Natural killer cell (primary cell): Measurements from ENCODE around the gene STT3B. TPM values are rescaled to one million over a fixed set of nuclear protein-coding genes. Genes with fewer than 3 reads are reported as not detected.

ENCODE experiments used
- ATAC-seq, 3 donors: fragments of 150-1000 bp in 2 of 3; fragments of 200-7000 bp in 1 of 3; cut with Tn5 transposase; 1 replicate in 1 of 3; 2 replicates in 2 of 3; pipeline ENCODE4 v1.10.0; 2021; ENCODE audit warnings: mild to moderate bottlenecking in 2 of 3, moderate library complexity in 2 of 3
- DNase-seq, 2 donors: peaks; one replicate each; pipeline versions ENCODE4 v3.0.0 to v3.0.0-alpha.2; 2013 to 2021; ENCODE audit warnings: mixed read lengths in 1 of 2
- H3K27ac ChIP-seq: one replicate; pipeline ENCODE4 v1.5.1; 2013; ENCODE audit warnings: mild to moderate bottlenecking, low read length
- H3K27me3 ChIP-seq: one replicate; pipeline ENCODE4 v1.6.1; 2013; ENCODE audit warnings: low read length; ENCODE audit not compliant: control insufficient read depth, insufficient read depth
- H3K36me3 ChIP-seq: one replicate; pipeline ENCODE4 v1.6.1; 2013; ENCODE audit warnings: low read length; ENCODE audit not compliant: control insufficient read depth, insufficient read depth
- H3K4me1 ChIP-seq: one replicate; pipeline ENCODE4 v1.6.1; 2013; ENCODE audit warnings: low read length; ENCODE audit not compliant: control insufficient read depth, insufficient read depth
- H3K4me3 ChIP-seq: one replicate; pipeline ENCODE4 v1.5.1; 2013; ENCODE audit warnings: low read length
- H3K9me3 ChIP-seq: one replicate; pipeline ENCODE4 v1.6.1; 2013; ENCODE audit warnings: low read length; ENCODE audit not compliant: control insufficient read depth, insufficient read depth
- H3K27ac Mint-ChIP-seq, 2 donors: one replicate each; pipeline ENCODE4 v1.8.0; 2022; ENCODE audit warnings: mild to moderate bottlenecking in 2 of 2, mixed read lengths in 2 of 2, moderate library complexity in 1 of 2
- H3K27me3 Mint-ChIP-seq, 2 donors: one replicate each; pipeline ENCODE4 v1.8.0; 2022; ENCODE audit warnings: low read depth in 2 of 2, mixed read lengths in 2 of 2
- H3K36me3 Mint-ChIP-seq: one replicate; pipeline ENCODE4 v1.8.0; 2022; ENCODE audit warnings: mixed read lengths
- H3K4me1 Mint-ChIP-seq, 2 donors: one replicate each; pipeline ENCODE4 v1.8.0; 2022; ENCODE audit warnings: mixed read lengths in 2 of 2
- H3K4me3 Mint-ChIP-seq: one replicate; pipeline ENCODE4 v1.8.0; 2022; ENCODE audit warnings: mild to moderate bottlenecking, moderate library complexity, mixed read lengths
- H3K9me3 Mint-ChIP-seq, 2 donors: one replicate each; pipeline ENCODE4 v1.8.0; 2022; ENCODE audit warnings: mixed read lengths in 2 of 2
- WGBS: methylation state at CpG from one replicate; pipeline ENCODE4 v1.1.7; 2013; ENCODE audit warnings: missing lambda C conversion rate; ENCODE audit not compliant: insufficient coverage; 5-methylcytosine and 5-hydroxymethylcytosine counted together
- intact Hi-C: fragments of 100-400 bp; cut with micrococcal nuclease; formaldehyde crosslinking; loops from one replicate; pipeline ENCODE4 v1.14.2; 2022
- total RNA-seq, 4 donors: library from RNA; stranded (reverse); fragments of 120-200 nt in 1 of 4; gene quantifications; one replicate each; pipeline versions ENCODE4 v1.2.3 to v1.2.4, GENCODE V29; 2013 to 2022
- TF ChIP-seq, protein P1 (sequence below): fragments of 200-600 bp; IDR thresholded peaks from one replicate; pipeline ENCODE4 v1.8.0; 2022; ENCODE audit warnings: antibody characterized with exemption

STT3B gene
- total RNA-seq, 3 donors from 2014 or later (not counting 1 experiment from before 2014, with no cell fraction given) = 83.4 to 132 (median 99.0) TPM

- peaks cover 66 to 70% of the 10 kb centered on the region in 2 donors for H3K4me1 Mint-ChIP-seq
- intact Hi-C loops = loop anchor here (10.0 kb wide), 2 partner anchors 213 to 593 kb away; no protein-coding TSS in a partner anchor
- ATAC-seq (no peak), DNase-seq (no peak)
- Histone ChIP-seq H3K9me3 (no peaks in the 10 kb centered on the region), H3K36me3 (no peaks in the 10 kb centered on the region), H3K27ac (no peak overlapping the region), H3K4me1 (peaks cover 4% of the 10 kb centered on the region), H3K27me3 (no peaks in the 10 kb centered on the region), H3K4me3 (no peak overlapping the region)
- no CpG with 5 or more reads among the region's 1 CpG for WGBS
- peak overlapping the region; percentile 31 to 45 for H3K27ac Mint-ChIP-seq
- H3K27me3 Mint-ChIP-seq = no peaks in the 10 kb centered on the region
- no peaks in the 10 kb centered on the region for H3K9me3 Mint-ChIP-seq
- no peaks in the 10 kb centered on the region for H3K36me3 Mint-ChIP-seq
- H3K4me3 Mint-ChIP-seq = no peak overlapping the region
- TF ChIP-seq, protein P1, sequence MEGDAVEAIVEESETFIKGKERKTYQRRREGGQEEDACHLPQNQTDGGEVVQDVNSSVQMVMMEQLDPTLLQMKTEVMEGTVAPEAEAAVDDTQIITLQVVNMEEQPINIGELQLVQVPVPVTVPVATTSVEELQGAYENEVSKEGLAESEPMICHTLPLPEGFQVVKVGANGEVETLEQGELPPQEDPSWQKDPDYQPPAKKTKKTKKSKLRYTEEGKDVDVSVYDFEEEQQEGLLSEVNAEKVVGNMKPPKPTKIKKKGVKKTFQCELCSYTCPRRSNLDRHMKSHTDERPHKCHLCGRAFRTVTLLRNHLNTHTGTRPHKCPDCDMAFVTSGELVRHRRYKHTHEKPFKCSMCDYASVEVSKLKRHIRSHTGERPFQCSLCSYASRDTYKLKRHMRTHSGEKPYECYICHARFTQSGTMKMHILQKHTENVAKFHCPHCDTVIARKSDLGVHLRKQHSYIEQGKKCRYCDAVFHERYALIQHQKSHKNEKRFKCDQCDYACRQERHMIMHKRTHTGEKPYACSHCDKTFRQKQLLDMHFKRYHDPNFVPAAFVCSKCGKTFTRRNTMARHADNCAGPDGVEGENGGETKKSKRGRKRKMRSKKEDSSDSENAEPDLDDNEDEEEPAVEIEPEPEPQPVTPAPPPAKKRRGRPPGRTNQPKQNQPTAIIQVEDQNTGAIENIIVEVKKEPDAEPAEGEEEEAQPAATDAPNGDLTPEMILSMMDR = no peak
Observed at GRCh38 chr3:31552103-31552502, 19.4 kb downstream of the STT3B start.

DNA sequence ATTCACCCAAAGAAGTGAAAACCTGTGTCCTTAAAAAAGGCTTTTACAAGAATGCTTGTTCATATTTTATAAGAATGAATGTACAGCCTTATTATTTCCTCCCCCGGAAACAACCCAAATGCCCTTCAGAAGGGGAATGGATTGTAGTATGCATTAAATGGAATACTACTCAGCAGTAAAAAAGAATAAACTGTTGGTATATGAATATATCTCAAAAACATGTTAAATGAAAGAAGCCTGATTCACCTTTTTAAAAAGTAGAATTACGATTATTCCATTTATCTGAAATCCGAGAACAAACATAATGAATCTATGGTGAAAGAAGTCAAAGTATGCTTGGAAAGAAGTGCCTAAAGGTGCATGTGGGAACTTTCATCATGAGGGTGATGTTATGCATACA is 20.5 kb downstream of the STT3B start:
- Histone ChIP-seq H3K27me3 (no peaks in the 10 kb centered on the region), H3K9me3 (no peaks in the 10 kb centered on the region), H3K4me1 (peaks cover 4% of the 10 kb centered on the region), H3K27ac (no peak overlapping the region), H3K36me3 (no peaks in the 10 kb centered on the region), H3K4me3 (no peak overlapping the region)
- Mint-ChIP-seq H3K4me3 (no peak overlapping the region), H3K27ac (no peak overlapping the region), H3K4me1 (peaks cover 65 to 67% of the 10 kb centered on the region in 2 donors), H3K36me3 (no peaks in the 10 kb centered on the region), H3K27me3 (no peaks in the 10 kb centered on the region), H3K9me3 (no peaks in the 10 kb centered on the region)
- no peak for DNase-seq
- intact Hi-C loops = loop anchor here (10.0 kb wide), 2 partner anchors 212 to 592 kb away; no protein-coding TSS in a partner anchor
- WGBS = 100% methylated on average over 2 of the region's 3 CpGs
- TF ChIP-seq, protein P1 = no peak
- ATAC-seq = no peak

DNA sequence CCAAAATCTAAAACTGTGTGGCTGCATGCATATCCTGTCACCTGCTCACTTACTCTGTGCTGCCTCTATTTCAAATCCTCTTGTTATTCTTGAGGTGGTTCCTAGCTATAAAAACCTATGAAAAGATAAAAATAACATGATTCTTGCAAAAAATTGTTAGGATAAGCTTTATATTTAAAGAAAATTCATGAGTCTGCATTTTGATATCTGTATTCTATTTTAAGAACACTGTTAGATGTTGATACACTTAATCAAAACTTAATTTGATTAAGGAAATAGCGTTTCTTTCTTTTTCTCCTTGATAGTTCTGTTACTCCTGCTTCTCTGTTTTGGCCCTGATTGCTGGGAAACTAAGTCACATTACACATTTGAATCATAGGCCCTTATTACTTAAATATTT is 22.5 kb downstream of the STT3B start:
- Mint-ChIP-seq H3K9me3 (peaks cover 3 to 10% of the 10 kb centered on the region in 2 donors), H3K27me3 (no peaks in the 10 kb centered on the region), H3K27ac (peak overlapping the region; percentile 33 to 44), H3K4me3 (no peak overlapping the region), H3K4me1 (peaks cover 80 to 83% of the 10 kb centered on the region in 2 donors), H3K36me3 (peaks cover 6% of the 10 kb centered on the region)
- TF ChIP-seq, protein P1 = no peak
- Histone ChIP-seq H3K27ac (no peak overlapping the region), H3K27me3 (no peaks in the 10 kb centered on the region), H3K36me3 (no peaks in the 10 kb centered on the region), H3K9me3 (no peaks in the 10 kb centered on the region), H3K4me3 (no peak overlapping the region), H3K4me1 (peaks cover 4% of the 10 kb centered on the region)
- intact Hi-C loops = loop anchor here (10.0 kb wide), 2 partner anchors 210 to 590 kb away; no protein-coding TSS in a partner anchor
- DNase-seq (no peak), ATAC-seq (no peak)
- WGBS = no CpG with 5 or more reads among the region's 1 CpG
